Activated CD4-positive, CD25-positive, alpha-beta regulatory T cell treated with anti-CD3 and anti-CD28 coated beads, Interleukin-2, amount 50 U/mL, for 16 hours (primary cell): ENCODE results near the gene GRIN3A.

Experiments
- DNase-seq: peaks from one replicate; pipeline ENCODE4 v3.0.0-alpha.2; 2020; ENCODE audit warnings: low read depth, low spot score

GRIN3A gene

DNA sequence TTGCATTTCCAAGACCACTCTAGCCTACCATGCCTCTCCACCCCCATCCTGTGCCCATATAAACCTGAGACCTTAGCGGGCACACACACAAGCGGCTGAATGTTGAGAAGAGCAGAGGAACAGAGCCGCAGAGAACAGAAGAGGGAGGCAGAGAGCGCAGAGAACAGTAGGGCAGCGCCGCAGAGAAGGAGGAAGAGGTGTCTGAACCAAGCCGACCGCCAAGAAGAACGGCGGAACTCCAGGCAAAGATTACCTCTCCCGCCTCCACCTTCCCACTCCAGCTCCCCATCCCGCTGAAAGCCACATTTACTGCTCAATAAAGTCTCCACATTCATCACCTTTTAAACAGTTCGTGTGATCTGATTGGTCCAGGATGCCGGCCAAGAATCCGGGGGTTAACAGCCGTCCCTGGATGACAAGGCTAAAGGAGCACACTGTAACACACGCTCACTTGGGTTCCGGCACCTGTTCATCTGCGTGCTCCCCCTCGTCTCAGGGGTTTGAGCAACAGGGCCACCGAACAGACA, 33.2 kb downstream of the GRIN3A start:
- DNase-seq: no peak

DNA sequence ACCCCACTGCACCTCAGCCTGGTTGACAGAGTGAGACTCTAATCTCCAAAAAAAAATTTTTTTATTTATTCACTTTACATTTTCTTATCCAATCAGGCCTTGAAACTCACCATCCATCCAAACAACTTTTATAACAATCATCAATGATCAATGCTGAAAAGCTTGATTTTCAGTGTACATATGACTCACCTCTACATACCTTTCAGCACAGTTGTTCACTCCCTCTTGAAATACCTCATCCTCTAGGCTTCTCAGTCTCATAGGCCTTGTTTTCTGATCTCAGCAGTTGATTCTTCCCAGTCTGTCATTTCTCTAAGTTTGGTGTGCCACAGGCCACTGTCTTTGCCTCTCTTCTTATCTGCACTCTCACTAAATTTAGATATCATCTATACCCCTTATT, 36.2 kb downstream of the GRIN3A start:
- DNase-seq: no peak

DNA sequence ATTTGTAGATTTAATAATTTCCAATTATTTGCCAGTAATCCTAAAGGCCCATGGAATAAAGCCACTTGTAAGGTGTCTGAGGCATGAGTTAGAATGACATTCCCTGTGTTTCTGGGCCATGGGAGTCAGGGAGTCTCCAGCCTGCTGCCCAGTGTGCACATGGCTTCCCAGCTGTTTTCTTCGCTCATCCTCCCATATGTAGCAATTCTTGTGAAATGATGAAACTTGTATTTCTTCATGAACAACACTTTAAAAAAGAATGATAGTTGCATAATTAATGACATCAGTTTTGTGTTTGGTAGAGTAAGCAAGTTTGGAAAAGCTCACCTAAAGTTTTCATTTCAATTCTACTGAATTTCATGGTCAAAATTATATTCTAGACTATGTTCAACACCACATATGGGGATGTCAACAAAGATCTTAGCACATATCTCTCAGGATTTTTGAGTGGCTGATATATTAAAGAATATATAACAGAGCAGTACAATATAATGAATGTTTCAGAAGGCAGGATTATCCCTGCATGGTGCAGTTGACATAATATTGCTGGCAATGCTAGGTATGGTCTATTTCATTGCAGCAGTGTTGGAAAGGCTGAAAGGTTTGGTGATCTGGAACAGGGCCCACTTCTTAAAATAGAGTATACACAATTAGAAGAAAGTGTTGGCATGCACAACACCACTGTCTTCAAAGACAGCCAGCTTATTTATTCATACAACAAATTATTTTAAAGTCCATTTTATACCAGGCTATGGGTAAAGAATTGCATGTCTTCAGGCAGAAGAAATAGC, 44.7 kb downstream of the GRIN3A start:
- DNase-seq: no peak

DNA sequence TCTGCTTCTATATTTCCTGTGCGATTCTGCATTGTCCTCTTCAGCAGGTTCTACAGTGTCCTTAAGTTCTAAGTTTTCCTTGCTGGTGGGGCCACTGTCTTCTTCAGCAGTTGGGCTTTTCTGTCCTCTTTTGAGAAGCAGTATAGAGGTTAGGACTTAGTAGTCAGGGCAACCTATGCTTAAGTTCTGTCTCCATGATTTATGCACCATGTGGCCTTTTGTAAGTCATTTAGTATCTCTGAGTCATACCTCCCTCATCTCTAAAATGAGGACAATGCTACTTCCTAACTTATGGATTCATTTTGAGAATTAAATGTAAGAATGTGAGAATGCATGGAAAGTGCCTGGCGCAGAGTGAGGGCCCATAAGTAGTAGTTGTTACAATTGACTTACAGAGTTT, 46.8 kb downstream of the GRIN3A start:
- no peak for DNase-seq

DNA sequence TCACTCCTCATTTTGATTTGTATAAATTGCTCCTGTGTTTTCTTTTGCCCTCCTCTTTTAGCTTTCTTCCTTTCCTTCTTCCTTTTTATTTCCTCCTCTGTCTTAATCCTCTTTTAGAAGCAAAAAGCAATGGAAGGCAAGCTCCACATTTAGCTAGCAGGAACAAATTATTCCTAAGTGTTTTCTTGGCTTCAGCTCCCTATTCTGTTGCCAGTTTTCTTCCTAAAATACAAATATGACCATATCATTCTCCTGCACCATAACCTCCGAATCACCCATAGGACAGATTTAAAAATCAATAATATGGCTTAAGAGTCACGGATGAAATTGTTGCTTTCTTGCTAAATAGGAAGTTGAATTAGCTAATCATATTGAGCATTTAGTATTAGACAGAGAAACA, 49.4 kb downstream of the GRIN3A start:
- no peak for DNase-seq

DNA sequence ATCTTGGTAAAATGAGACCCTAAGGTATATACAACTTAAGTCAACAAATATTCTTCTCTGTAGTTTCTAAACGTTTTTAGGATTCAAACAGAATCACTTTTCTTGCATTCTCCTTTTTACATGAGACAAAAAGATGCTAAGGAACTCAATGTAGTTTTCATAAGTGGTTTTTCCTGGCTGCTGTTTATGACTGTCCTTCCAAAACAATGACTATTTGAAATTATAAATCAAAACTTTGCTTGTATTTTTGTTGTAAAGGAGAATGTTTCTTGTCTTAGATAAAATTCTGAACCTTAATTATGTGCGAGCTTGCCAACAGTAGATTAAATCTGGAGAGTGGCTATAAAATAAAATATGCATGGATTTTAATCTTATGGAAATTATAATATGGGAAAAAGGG, 53.8 kb downstream of the GRIN3A start:
- DNase-seq: no peak

DNA sequence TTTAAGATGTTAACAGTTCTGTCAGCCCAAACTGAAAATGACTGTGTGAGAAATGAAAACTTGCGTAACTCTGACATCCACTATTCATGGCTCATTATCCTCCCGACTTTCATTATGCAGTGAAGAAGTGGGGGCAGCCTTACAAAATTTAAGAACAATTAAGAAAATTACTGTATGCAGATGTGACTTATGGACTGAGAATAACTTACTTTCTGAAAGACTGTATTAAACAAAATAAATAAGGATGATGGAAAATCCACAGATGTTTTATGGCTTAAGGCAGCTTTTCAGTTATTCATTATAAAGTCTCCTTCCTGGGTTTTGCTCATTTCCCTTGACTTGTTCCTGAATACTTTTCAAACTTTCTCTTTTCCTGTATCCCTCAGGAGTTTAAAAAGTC, 55.2 kb downstream of the GRIN3A start:
- DNase-seq: no peak

DNA sequence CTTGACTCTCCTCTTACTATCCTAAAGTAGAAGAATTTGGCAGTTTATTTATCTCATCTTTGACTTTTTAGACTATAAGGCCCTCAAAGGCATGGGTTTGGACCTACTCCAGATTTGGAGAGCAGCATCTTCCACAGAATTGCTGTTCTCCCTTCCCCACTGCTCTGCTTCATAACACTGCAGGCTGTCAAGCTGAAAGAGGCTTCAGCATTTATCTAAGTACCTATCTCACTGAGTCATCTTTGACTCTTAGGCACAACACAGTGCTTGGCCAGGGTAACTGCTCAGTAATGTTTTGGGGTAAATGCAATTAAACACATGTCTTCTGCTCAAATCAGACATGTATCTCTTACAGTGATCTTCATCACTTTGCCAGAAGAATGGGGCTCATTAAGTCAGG, 60.6 kb downstream of the GRIN3A start:
- DNase-seq: no peak

DNA sequence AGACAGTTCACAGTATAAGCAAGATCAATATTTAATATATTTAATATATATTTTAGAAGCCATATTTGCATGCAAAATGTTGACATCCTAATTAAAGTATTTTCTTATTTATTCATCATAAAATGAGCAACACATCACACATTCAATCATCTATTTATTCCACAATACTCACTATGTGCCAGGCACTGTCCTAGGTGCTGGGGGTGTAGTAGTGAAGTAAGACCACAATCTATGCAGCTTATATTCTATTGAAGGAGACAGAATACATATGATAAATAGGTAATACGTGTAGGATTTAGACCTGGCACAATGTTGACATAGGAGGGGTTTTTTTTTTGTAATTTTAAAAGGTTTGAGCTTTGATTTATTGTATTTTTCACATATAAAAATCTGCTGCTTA, 63.1 kb downstream of the GRIN3A start:
- DNase-seq: no peak

DNA sequence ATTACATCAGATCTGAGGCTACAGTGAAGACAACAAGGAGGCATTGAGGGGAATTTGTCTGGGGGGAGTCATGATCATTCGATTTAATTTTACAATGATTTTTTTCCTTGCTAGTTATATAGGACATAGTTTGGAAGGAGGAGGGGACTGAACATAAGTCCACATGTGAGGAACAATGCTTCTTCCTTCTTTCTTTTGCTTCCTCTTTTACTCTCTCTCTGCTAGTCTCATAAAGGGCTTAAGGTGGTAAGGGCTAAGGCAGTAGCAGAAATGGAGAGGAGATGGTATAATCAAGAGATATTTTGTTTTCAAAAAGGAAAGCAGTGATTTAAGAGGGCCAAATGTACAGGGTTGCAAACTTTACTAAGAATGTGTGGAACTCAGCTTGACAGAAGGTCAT, 64.3 kb downstream of the GRIN3A start:
- no peak for DNase-seq

DNA sequence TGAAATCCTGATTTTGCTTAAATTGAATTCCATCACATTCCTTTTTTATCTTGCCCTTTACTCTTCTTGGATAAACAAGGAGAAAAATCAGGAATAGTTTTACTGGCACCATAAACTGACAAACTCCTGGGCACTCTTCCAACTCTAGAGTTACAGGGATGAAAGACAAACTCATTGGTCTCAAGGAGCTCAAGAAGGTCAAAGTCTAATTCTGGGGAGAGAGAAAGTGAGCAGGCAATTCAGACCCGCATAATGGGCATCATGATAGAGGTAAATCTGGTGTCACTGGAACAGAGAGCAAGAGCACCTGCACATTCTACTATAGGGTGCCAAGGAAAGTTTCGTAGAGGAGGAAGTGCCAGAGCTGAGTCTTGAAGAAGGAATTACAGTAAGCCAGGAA, 64.8 kb downstream of the GRIN3A start:
- no peak for DNase-seq

DNA sequence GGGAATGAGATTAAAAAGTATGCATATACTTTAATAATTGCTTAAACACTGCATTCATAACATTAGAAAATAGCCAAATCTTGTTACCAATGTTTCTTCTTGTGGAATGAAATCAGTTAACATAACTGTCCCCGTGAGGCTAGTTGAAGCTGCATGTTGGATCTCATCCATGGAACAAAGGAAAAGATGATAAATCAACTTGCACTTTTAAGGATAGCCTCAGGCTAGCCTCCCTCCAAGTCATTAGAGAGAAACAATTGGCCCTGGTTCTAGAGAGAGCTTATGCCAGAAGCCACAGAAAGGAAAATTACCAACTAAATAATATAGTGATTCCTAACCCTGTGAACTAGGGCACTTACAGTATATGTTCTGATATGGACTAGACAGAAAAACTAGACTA, 66.9 kb downstream of the GRIN3A start:
- no peak for DNase-seq

DNA sequence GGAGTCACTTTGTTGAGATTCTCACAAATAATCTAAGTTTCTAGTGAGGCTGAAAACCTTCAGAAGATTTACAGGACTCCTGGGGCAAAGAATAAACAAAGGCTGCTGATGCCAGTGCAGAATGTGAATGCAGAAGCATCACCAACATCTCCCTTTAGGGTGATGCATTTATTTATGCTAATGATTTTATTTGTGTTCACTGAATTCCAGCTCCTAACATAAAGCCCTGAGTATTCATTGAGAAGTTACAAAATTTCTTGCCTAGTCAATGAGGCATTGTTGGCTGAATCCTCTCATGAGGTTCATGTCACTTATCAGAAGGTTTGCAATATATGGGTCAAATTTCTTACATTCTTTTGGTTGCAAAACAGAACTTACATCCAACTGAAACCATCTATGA, 70.0 kb downstream of the GRIN3A start:
- DNase-seq: no peak

DNA sequence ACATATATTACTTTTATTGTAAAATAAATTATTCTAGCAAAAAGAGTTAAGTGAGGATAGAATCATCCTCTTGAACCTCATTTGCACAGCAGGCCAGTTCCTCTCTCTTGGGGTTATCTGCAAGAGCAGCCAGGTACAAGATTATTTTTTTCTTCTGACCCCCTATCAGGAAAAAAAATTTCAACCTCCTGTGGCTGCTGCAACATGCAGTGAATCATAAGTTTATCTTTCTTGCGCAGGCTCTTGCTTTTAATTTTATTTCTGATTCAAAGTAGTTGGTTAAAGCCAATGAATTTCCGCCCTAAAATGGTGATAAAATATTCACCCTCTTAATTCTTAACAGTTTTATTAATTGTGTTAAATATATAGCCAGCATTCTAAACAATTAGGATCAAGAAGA, 74.0 kb downstream of the GRIN3A start:
- DNase-seq: no peak

DNA sequence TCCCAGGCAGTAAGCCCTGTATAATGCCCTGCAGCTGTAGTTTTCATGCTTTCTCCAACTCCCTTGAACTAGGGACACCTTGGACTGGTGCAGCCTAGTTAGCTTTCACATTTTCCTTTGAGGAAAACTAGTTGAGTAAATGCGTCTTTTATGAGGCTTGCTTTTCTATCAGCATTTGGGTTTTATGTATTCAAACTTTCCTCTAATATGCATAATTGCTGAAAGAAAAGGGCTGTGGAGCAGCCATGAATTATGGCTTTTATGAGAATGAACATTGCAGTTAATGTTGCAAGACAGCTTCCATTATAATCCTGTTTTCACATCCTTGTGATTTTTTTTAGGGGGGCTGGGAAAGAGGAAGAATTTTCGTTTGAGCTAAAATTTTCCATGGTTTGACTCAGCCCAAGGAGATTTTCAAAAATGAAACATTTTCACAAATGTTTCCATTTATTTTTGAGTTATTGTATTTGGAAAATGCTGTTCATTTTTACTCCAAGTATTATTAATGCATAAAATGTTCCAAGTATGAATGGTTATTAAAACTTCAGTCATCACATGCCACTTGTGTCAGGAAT, 85.8 kb downstream of the GRIN3A start:
- no peak for DNase-seq

DNA sequence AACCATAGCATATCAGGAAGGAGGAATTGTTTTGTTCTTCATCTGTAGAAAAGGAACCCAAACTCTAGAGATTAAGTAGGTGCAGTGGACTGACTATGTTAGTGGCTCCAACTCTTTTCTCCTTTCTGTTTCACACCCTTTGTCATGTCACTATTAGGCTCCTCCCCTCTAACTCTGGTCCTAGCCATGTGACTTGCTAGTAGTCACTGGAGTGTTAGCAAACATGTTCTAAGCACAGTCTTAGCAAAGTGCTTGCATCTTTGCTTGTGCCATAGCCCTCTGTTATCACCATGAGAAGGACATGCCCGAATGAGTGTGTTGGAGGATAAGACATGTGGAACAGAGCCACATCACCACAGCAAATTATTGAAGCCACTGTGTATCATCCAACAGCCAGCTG, 88.3 kb downstream of the GRIN3A start:
- no peak for DNase-seq

DNA sequence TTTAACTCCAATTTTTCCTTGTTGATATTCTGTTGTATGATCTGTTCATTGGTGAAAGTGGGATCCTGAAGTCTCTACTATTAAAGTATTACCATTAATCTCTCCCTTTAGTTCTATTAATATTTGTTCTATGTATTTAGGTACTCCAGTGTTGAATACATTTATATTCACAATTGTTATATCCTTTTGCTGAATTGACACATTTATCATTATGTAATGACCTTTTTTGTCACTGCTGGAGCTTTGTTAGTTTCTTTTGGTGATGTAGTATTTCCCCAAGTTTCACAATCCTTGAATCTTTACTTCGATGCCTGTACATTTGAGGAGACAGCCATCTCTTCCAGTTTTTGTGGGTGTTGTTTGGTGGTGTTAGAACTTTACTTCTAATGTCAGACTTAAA, 90.0 kb downstream of the GRIN3A start:
- DNase-seq: no peak

DNA sequence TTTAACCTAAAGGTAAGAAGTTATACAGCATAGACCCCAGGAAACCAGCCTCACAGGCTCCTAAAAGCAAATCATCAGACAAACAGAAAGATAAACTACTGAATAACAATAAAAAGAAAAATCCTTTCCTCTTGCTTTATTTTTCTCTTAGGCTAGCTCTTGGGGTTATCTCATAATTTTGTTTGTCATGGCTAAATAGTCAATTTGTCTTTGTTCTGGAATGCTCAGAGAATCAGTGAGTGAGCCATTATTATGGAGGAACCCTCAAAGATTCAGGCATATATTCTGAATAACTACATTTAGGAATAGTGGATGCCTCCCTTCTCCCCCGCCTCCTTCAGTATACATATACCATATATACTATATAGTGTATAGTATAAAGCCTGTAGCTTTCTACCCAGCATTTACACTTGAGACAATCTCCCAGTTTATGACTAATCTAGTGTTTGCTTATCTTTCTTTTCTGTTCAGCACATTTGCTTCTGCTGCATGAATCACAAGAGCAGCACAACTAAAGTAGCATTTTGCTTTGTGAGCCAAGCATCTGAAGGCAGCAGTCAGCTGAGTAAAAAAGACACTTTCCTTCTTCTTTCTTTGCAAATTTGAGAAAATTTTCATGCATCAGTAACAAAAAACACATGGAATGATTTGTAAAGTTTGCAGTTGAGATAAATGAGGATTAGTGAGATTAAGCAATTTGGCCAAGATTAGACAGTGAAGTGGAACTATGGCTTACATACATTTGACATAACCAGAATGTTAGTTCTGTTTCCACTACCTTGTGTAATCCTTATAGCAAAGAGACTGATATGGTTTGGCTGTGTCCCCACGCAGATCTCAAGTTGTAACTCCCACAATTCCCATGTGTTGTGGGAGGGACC, 98.4 kb downstream of the GRIN3A start:
- no peak for DNase-seq

DNA sequence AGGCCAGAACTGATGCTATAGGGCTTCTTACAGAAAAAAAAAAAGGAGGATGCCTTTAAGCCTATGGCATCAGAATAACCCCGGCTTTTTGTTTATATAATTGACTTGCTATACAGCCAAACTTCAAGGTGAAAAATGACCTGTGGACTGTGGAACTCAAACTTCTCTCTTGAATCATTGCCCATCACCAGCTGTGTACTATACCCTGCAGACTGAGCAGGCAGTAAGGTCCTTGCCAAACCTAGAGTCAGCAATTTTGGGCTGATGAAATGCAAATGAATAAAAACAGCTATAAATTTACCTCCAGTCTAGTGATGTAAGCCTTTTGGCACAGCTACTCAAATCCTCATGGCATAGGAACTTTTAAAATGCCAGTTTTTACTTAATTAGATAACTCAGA, 99.1 kb downstream of the GRIN3A start:
- DNase-seq: no peak

DNA sequence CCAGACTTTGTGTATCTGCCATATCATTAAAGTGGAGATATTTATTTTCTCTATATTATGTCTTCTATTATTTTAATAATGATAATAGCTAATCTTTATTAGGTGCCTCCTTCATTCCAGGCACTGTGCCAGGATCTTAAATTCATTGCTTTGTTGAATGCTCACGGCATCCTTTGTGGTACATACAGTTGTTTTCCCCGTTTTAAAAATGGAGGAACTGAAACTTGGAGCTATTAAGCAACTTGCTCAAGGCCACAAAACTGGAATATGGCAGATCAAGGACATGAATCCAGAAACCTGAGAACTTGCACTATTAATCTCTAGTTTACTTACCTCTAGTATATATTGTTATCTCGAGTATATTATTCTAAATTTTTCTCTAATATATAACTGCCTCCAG, 102.2 kb downstream of the GRIN3A start:
- no peak for DNase-seq

DNA sequence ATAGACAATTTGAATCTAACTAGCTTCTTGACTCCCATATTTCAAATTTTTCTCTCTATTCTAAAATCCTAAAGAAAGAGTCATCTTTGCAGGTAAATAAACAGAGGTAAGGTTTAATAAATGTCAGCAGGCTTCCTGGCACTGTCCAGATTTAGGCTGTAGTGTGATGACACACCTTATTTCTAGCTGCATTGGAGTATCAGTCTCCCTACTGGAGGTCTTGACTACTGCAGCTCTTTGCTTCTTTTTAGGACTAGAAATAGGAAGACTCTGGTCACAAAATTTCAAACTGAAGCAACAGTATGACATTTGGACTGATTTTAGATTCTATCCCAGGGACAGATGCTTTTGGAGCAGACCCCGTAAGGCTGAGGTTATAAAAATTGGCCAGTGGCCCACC, 103.0 kb downstream of the GRIN3A start:
- DNase-seq: no peak

DNA sequence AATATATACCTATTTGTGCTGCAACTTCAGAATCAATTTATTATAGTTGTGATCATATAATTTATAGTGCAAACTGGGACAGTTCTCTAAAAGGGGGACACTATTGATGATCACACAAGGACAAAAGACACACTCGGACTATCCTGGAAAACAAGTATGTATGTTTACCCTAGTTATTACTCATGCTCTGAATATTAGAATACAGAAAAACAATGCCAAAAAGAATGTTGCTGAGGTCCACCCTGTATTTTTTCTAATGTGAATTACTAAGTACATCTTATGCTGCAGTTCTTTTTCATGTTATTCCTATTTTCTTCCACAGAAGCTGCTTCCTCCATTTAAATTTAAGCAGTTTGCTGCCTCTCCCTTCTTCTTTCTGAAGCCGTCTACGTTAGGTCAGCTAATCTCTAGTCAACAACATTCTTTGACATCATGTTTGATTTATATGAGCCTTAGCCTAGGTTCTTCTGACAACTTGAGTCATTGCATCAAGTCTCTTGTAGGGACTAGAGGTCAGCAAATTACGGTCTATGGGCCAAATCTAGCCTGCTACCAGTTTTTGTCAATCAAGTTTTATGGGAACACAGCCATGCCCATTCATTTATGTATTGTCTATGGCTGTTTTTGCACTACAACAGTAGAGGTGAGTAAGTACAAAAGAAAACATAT, 103.6 kb downstream of the GRIN3A start:
- no peak for DNase-seq
